ENCODE results near the gene EHBP1L1.
"Not testable (repeated sequence)": the region's sequence is repeated elsewhere in the genome, so short reads cannot be mapped to it uniquely, and the experiment has no call there.

Gene EHBP1L1

DNA sequence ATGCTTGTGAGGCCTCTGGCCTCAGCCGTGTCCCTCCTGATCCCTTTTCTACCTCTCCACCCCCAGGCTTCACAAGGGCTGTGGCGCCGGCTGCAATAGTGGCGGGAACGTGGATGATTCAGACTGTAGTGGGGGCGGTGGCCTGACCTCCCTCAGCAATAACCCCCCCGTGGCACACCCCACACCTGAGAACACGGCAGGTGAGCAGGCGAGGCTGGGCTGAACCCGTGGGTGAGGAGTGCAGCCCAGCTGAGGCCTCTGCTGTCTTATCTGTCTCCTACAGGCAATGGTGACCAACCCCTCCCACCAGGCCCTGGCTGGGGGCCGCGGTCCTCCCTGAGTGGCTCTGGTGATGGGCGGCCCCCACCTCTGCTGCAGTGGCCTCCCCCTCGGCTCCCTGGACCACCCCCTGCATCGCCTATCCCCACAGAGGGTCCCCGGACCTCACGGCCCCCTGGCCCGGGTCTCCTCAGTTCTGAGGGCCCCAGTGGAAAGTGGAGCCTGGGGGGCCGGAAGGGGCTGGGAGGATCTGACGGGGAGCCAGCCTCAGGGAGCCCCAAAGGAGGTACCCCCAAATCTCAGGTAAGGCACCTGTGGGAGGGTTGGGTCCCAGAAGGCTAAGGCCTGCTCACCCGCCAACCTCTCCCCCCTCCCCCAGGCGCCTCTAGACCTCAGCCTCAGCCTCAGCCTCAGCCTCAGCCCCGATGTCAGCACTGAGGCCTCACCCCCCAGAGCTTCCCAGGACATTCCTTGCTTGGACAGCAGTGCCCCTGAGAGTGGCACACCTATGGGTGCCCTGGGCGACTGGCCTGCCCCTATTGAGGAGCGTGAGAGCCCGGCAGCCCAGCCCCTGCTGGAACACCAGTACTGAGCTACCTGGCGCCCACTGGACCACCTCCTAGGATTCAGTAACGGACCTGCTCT lies 60.5 kb downstream of the EHBP1L1 start:
- no peak for DNase-seq (ENCODE audit: low spot score)

GRCh38 chr11:65637032-65637557 lies 61.2 kb downstream of the EHBP1L1 start:
- DNase-seq (ENCODE audit: low spot score), result no peak

- DNase-seq (ENCODE audit: low spot score), result peak; percentile 95
Measured at GRCh38 chr11:65637794-65638419, 62.1 kb downstream of the EHBP1L1 start, which contains the start of gene SIPA1. SIPA1 (plus strand) TSS chr11:65638101; CDS start chr11:65640922, 2,821 bp downstream.

DNA sequence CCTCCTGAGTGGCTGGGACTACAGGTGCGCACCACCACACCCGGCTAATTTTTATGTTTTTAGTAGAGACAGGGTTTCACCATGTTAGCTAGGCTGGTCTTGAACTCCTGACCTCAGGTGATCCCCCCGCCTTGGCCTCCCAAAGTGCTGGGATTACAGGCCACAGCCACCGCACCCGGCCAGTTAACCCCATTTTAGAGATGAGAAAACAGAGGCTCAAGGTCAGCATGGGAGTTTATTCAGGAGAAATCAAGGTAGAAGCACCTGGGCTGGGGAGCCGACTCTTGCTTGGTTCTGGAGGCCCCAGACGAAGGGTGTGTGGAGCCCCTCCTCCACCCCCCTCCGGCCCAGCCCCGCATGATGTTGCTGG lies 63.4 kb downstream of the EHBP1L1 start:
- DNase-seq (ENCODE audit: low spot score), result not testable (repeated sequence)

GRCh38 chr11:65639623-65640482 lies 64.0 kb downstream of the EHBP1L1 start:
- no peak for DNase-seq (ENCODE audit: low spot score)

GRCh38 chr11:65640483-65641296 lies 64.8 kb downstream of the EHBP1L1 start:
- DNase-seq (ENCODE audit: low spot score), result no peak

DNA sequence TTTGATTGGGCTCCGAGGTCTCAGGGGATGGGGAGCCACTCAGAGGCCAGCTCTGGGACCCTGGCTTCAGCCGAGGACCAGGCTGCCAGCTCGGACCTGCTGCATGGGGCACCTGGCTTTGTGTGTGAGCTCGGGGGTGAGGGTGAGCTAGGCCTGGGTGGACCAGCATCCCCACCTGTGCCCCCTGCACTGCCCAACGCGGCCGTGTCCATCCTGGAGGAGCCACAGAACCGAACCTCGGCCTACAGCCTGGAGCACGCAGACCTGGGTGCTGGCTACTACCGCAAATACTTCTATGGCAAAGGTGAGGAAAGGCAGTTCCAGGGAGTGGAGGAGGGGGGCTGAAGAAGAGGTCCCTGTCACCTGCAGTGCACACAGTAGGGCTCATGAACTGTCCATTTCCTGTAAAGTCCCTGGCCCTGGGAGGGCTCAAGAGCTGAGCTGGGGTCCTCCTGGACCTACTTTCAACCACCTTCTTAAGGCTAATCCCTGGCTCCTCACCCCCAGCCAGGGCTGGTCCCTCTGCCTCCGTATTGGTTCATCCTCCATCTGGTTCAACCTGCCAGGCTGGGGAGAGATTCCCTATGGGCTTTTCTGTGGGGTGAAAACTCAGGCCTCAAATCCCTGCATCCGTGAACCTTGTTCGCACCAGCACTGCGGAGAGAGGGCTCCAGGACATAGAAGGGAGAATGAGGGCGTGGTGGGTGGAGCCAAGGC lies 65.6 kb downstream of the EHBP1L1 start:
- DNase-seq (ENCODE audit: low spot score), result no peak

All from kidney tubule cell (primary cell).